ENCODE data around the gene USP31. TPM values are rescaled to one million over a fixed set of nuclear protein-coding genes. Genes with fewer than 3 reads are reported as not detected.

USP31 gene
- polyA plus RNA-seq, 2 of the 4 experiments (the other 2 are of a cell fraction) = 8.3 to 18.0 TPM

GRCh38 chr16:23124315-23124714, 24.9 kb downstream of the USP31 start:
- TF ChIP-seq RAD21 (conservative IDR thresholded peaks at IDR 0.05 in 1 of 2, IDR thresholded peaks at IDR 0.05 in 1 of 2) = no peak
- no peak for TF ChIP-seq RFX5 (IDR thresholded peaks at IDR 0.05)
- TF ChIP-seq PBX3 (IDR thresholded peaks at IDR 0.05) = no peak
- TF ChIP-seq FOSL2 (IDR thresholded peaks at IDR 0.05) = peak; percentile 27; the same call in 1 of the 2 replicates
- peak; percentile 70 for TF ChIP-seq FOSL2 (CRISPR knock-in tag; IDR thresholded peaks at IDR 0.05)
- TF ChIP-seq ELK1 (IDR thresholded peaks at IDR 0.05; ENCODE audit: low read depth, low read length) = no peak
- TF ChIP-seq ZFP36 (IDR thresholded peaks at IDR 0.05; ENCODE audit: borderline replicate concordance, partially characterized antibody) = no peak
- POLR2A ChIA-PET = no interaction called here
- no peak overlapping the region for H3K4me3 ChIP-seq
- H3K9me3 ChIP-seq = no peaks in the 10 kb centered on the region
- DNase-seq (ENCODE audit: low read depth in 1 of 2, low spot score in 1 of 2) (peak; percentile 52), ATAC-seq (peak; percentile 87 to 89), FAIRE-seq (no peak)
- 48% methylated on average over 8 of the region's 8 CpGs for WGBS (ENCODE audit: missing lambda C conversion rate)
- peak overlapping the region; percentile 56 to 66; a peak in 4 of 6 replicates for H3K27ac ChIP-seq
- H3K4me2 ChIP-seq = peak overlapping the region; percentile 61
- H3K4me1 ChIP-seq = peaks cover 50% of the 10 kb centered on the region
- CTCF ChIA-PET = interaction anchor here (0.6 to 2.0 kb wide), 3 partner anchors 8 to 310 kb away, joined by 3 to 6 read pairs (median 4); no protein-coding TSS in a partner anchor

GRCh38 chr16:23122144-23122543, 27.1 kb downstream of the USP31 start:
- peaks cover 51% of the 10 kb centered on the region for H3K4me1 ChIP-seq
- ChIA-PET POLR2A (no interaction called here), CTCF (interaction anchor here (0.6 kb wide), 1 partner anchor 484 kb away, joined by 3 read pairs; no protein-coding TSS in a partner anchor)
- no peak for FAIRE-seq
- no peak overlapping the region for H3K4me3 ChIP-seq
- no peak for DNase-seq (ENCODE audit: low read depth in 1 of 2, low spot score in 1 of 2)
- no peak for ATAC-seq
- no peaks in the 10 kb centered on the region for H3K9me3 ChIP-seq
- WGBS (ENCODE audit: missing lambda C conversion rate) = 86% methylated on average over 5 of the region's 5 CpGs
- H3K27ac ChIP-seq = no peak overlapping the region; a peak in 1 of 6 replicates
- H3K4me2 ChIP-seq = no peak overlapping the region
- TF ChIP-seq TP53 (CRISPR knock-in tag; IDR thresholded peaks at IDR 0.05) = no peak
- no peak for TF ChIP-seq FOXS1 (CRISPR knock-in tag; IDR thresholded peaks at IDR 0.05)
- no peak for TF ChIP-seq FOSL2 (IDR thresholded peaks at IDR 0.05)
- no peak for TF ChIP-seq FOSL2 (CRISPR knock-in tag; IDR thresholded peaks at IDR 0.05)
- no peak for TF ChIP-seq NR3C1 (IDR thresholded peaks at IDR 0.05)
- TF ChIP-seq ATOH8 (CRISPR knock-in tag; IDR thresholded peaks at IDR 0.05; ENCODE audit: low read depth) = no peak
- TF ChIP-seq MAX (IDR thresholded peaks at IDR 0.05) = no peak
- TF ChIP-seq JUN (IDR thresholded peaks at IDR 0.05) = no peak
- no peak for TF ChIP-seq JUNB (IDR thresholded peaks at IDR 0.05)
- no peak for TF ChIP-seq HES2 (IDR thresholded peaks at IDR 0.05)
- no peak for TF ChIP-seq ZSCAN20 (CRISPR knock-in tag; IDR thresholded peaks at IDR 0.05)
- TF ChIP-seq EP300 (IDR thresholded peaks at IDR 0.05) = no peak
- no peak for TF ChIP-seq FOSB (CRISPR knock-in tag; IDR thresholded peaks at IDR 0.05)
- no peak for TF ChIP-seq CBX8 (IDR thresholded peaks at IDR 0.05)
- TF ChIP-seq KDM5A (IDR thresholded peaks at IDR 0.05) = no peak
- TF ChIP-seq MYC (IDR thresholded peaks at IDR 0.05; ENCODE audit: borderline replicate concordance, low read length) = no peak
- no peak for TF ChIP-seq CHD4 (IDR thresholded peaks at IDR 0.05; ENCODE audit: borderline replicate concordance)
- no peak for TF ChIP-seq SMC3 (IDR thresholded peaks at IDR 0.05)
- TF ChIP-seq PBX3 (IDR thresholded peaks at IDR 0.05) = no peak
- no peak for TF ChIP-seq BHLHE40 (IDR thresholded peaks at IDR 0.05; ENCODE audit: low read depth, low read length)

Measured in A549 (cell line).